NB4 (cell line): ENCODE results near the gene CYP11A1.

Source experiments
- TF ChIP-seq, protein P1 (sequence below): IDR thresholded peaks from one replicate; pipeline ENCODE4 v1.5.1; 2012; ENCODE audit warnings: low read depth, low read length
- TF ChIP-seq, protein P2 (sequence below): IDR thresholded peaks from 2 replicates; pipeline ENCODE4 v1.6.1; 2011; ENCODE audit warnings: low read depth, low read length

DNA sequence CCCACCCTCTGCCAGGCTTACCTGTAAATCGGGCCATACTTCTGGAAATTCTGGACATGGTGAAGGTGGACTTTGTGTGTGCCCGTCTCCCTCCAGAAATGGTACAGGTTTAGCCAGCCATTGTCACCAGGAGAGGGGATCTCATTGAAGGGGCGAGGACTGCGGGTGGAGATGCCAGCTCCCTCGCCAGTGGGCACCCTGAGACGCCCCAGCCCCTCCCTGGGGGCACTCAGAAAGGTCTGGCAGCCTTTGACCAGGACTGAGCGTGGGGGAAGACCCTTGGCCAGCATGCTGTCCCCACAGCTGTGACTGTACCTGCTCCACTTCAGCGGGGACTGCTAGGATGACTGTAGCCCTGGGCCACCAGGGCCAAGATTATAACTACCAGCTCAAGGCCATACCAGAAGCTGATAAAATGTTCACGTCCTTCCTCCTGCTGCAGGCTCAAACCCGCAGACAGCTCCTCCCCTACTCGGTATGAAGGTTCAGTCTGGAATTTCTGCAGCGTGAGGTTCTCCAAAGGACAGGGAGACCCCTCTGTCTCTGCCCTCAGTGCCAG, at the start of gene CYP11A1:
- TF ChIP-seq, protein P1, sequence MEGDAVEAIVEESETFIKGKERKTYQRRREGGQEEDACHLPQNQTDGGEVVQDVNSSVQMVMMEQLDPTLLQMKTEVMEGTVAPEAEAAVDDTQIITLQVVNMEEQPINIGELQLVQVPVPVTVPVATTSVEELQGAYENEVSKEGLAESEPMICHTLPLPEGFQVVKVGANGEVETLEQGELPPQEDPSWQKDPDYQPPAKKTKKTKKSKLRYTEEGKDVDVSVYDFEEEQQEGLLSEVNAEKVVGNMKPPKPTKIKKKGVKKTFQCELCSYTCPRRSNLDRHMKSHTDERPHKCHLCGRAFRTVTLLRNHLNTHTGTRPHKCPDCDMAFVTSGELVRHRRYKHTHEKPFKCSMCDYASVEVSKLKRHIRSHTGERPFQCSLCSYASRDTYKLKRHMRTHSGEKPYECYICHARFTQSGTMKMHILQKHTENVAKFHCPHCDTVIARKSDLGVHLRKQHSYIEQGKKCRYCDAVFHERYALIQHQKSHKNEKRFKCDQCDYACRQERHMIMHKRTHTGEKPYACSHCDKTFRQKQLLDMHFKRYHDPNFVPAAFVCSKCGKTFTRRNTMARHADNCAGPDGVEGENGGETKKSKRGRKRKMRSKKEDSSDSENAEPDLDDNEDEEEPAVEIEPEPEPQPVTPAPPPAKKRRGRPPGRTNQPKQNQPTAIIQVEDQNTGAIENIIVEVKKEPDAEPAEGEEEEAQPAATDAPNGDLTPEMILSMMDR, result no peak
- TF ChIP-seq, protein P2, sequence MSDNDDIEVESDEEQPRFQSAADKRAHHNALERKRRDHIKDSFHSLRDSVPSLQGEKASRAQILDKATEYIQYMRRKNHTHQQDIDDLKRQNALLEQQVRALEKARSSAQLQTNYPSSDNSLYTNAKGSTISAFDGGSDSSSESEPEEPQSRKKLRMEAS, result no peak
